Measurements from ENCODE around the gene AMN.

Gene AMN

DNA sequence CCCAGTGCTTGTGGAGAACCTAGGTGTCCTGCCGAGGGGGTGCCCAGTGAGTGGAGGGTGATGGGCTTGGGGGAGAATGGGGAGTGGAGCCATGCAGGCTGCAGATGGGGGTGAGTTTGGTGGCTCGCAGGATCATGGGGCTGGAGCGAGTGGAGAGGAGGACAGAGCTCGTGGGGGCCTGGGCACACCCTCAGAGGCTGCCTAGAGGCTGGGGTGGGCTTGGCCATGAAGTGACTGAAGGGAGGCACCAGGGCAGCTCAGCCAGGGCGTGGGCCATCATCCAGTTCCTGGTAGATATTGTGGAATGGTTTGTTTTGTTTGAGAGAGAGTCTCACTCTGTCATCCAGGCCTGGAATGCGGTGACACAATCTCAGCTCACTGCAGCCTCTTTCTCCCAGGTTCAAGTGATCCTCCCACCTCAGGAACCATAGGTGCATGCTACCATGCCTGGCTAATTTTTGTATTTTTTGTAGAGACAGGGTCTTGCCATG is 43.4 kb upstream of the AMN start:
- Histone ChIP-seq H3K36me3 (peaks cover 92% of the 10 kb centered on the region), H3K9me3 (no peaks in the 10 kb centered on the region), H3K27me3 (no peaks in the 10 kb centered on the region), H3K4me1 (ENCODE audit: control insufficient read depth in 1 of 2, insufficient read depth in 1 of 2, low read depth in 1 of 2, low read length in 1 of 2) (no peaks in the 10 kb centered on the region), H3K27ac (no peak overlapping the region), H3K4me3 (ENCODE audit: low read depth in 1 of 2, low read length in 1 of 2) (no peak overlapping the region)
- TF ChIP-seq, protein P1, sequence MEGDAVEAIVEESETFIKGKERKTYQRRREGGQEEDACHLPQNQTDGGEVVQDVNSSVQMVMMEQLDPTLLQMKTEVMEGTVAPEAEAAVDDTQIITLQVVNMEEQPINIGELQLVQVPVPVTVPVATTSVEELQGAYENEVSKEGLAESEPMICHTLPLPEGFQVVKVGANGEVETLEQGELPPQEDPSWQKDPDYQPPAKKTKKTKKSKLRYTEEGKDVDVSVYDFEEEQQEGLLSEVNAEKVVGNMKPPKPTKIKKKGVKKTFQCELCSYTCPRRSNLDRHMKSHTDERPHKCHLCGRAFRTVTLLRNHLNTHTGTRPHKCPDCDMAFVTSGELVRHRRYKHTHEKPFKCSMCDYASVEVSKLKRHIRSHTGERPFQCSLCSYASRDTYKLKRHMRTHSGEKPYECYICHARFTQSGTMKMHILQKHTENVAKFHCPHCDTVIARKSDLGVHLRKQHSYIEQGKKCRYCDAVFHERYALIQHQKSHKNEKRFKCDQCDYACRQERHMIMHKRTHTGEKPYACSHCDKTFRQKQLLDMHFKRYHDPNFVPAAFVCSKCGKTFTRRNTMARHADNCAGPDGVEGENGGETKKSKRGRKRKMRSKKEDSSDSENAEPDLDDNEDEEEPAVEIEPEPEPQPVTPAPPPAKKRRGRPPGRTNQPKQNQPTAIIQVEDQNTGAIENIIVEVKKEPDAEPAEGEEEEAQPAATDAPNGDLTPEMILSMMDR (IDR thresholded peaks at IDR 0.05) = no peak

- no peaks in the 10 kb centered on the region for H3K9me3 ChIP-seq
- H3K4me3 ChIP-seq (ENCODE audit: low read depth in 1 of 2, low read length in 1 of 2) = no peak overlapping the region
- no peaks in the 10 kb centered on the region for H3K4me1 ChIP-seq (ENCODE audit: control insufficient read depth in 1 of 2, insufficient read depth in 1 of 2, low read depth in 1 of 2, low read length in 1 of 2)
- TF ChIP-seq, protein P1 (IDR thresholded peaks at IDR 0.05) = no peak
- no peak overlapping the region for H3K27ac ChIP-seq
- no peaks in the 10 kb centered on the region for H3K27me3 ChIP-seq
- peaks cover 93% of the 10 kb centered on the region for H3K36me3 ChIP-seq
Measured at GRCh38 chr14:102882226-102882906, 40.1 kb upstream of the AMN start.

GRCh38 chr14:102883089-102883541 is 39.3 kb upstream of the AMN start:
- Histone ChIP-seq H3K9me3 (no peaks in the 10 kb centered on the region), H3K36me3 (peaks cover 92% of the 10 kb centered on the region), H3K4me1 (ENCODE audit: control insufficient read depth in 1 of 2, insufficient read depth in 1 of 2, low read depth in 1 of 2, low read length in 1 of 2) (no peaks in the 10 kb centered on the region), H3K27ac (no peak overlapping the region), H3K27me3 (no peaks in the 10 kb centered on the region), H3K4me3 (ENCODE audit: low read depth in 1 of 2, low read length in 1 of 2) (no peak overlapping the region)
- TF ChIP-seq, protein P1 (IDR thresholded peaks at IDR 0.05) = no peak

- Histone ChIP-seq H3K36me3 (peaks cover 92% of the 10 kb centered on the region), H3K9me3 (no peaks in the 10 kb centered on the region), H3K4me1 (ENCODE audit: control insufficient read depth in 1 of 2, insufficient read depth in 1 of 2, low read depth in 1 of 2, low read length in 1 of 2) (no peaks in the 10 kb centered on the region), H3K27me3 (no peaks in the 10 kb centered on the region), H3K4me3 (ENCODE audit: low read depth in 1 of 2, low read length in 1 of 2) (no peak overlapping the region), H3K27ac (no peak overlapping the region)
- TF ChIP-seq, protein P1 (IDR thresholded peaks at IDR 0.05) = no peak
Measured at GRCh38 chr14:102883554-102883953, 38.9 kb upstream of the AMN start.

DNA sequence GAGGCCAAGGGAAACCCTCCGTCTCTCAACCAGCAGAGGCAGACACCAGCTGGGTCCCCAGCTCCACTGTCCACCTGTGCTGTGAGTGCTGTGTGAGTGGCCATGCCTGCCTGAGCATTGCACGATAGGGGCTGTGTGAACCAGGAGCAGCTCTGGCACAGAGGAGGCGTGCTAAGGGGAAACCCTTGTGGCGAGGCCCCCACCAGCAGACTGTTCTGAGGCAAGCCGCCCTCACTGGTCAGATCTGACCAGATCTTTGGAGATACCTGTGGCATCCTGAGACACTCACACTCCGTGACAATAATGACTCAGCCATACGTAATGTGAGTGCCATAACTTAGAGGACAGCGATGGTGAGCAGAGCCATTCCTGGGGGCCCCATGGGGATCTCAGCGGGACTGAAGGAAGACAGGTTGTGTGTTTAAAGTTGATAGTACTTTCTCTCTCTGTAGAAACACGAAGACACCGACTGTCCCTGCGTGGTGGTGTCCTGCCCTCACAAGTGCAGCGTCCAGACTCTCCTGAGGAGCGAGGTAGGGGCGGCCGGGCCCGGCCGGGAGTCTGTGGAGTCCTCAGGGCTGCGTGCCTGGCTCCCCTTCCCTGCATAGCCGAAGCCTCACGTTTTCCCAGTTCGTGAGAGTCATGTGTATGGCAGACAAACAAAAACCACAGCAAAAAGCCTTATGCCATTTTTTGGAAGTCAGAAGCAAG is 36.6 kb upstream of the AMN start:
- no peaks in the 10 kb centered on the region for H3K9me3 ChIP-seq
- no peak overlapping the region for H3K27ac ChIP-seq
- TF ChIP-seq, protein P1 (IDR thresholded peaks at IDR 0.05) = no peak

More for the DNA sequence above, 36.6 kb upstream of the AMN start:
- Histone ChIP-seq H3K36me3 (peaks cover 91% of the 10 kb centered on the region), H3K4me1 (ENCODE audit: control insufficient read depth in 1 of 2, insufficient read depth in 1 of 2, low read depth in 1 of 2, low read length in 1 of 2) (no peaks in the 10 kb centered on the region), H3K4me3 (ENCODE audit: low read depth in 1 of 2, low read length in 1 of 2) (no peak overlapping the region), H3K27me3 (no peaks in the 10 kb centered on the region)
